Fibroblast of upper back skin (primary cell): ENCODE data around the gene MITF.
A peak's percentile ranks its signal among the peaks of the same experiment; 100 is the strongest.

Experiments used
- DNase-seq: peaks from one replicate; pipeline ENCODE4 v3.0.0-alpha.2; 2013

MITF gene, protein sequence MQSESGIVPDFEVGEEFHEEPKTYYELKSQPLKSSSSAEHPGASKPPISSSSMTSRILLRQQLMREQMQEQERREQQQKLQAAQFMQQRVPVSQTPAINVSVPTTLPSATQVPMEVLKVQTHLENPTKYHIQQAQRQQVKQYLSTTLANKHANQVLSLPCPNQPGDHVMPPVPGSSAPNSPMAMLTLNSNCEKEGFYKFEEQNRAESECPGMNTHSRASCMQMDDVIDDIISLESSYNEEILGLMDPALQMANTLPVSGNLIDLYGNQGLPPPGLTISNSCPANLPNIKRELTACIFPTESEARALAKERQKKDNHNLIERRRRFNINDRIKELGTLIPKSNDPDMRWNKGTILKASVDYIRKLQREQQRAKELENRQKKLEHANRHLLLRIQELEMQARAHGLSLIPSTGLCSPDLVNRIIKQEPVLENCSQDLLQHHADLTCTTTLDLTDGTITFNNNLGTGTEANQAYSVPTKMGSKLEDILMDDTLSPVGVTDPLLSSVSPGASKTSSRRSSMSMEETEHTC

DNA sequence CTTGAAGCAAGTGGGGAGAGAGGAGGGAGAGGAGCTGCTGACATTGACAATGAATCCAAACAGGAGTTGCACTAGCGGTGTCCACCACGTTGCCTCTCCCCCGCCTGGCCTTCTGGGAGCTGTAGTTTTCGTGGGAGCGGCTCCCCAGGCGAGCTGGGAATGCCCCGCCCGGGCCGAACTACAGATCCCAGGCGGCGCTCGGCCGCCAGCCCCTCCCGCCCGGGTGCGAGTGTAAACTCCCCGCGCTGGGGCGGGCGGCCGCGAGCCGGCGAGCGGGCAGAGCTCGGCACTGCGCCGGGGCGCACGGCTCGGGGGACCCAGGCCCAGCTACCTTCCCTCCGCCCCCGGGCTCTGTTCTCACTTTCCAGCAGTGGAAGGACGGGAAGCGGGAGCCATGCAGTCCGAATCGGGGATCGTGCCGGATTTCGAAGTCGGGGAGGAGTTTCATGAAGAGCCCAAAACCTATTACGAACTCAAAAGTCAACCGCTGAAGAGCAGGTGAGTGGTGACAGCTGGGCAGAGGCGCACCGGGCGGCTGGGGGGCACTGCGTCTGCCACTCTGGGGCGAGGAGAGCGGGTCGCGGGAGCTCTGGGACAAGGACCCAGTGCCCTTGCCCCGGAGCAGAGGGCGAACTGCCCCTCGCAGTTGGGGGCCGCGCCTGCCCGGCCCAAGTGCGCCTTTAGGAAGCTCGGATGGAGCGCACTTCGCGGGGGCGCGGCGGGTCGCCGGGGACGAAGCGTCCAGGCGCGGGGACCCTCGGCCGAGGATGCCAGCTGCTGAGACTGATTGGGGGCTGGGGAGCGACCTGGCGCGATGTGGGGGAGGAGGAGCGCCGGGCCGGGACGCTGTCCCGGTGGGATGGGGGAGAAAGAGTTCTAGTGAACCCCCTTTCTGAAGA, at the start of gene MITF:
TSS of gene MITF (plus strand) at position 261 of the 899 bp plus-strand sequence. CDS start at position 395, 134 bp downstream.
- DNase-seq, result peak; percentile 87

- DNase-seq, result no peak
Measured at GRCh38 chr3:69691860-69692259, 47.4 kb upstream of the MITF start.

GRCh38 chr3:69692761-69693160, 46.5 kb upstream of the MITF start:
- DNase-seq, result no peak

- DNase-seq, result no peak
Measured at GRCh38 chr3:69695443-69695842, 43.8 kb upstream of the MITF start.

DNA sequence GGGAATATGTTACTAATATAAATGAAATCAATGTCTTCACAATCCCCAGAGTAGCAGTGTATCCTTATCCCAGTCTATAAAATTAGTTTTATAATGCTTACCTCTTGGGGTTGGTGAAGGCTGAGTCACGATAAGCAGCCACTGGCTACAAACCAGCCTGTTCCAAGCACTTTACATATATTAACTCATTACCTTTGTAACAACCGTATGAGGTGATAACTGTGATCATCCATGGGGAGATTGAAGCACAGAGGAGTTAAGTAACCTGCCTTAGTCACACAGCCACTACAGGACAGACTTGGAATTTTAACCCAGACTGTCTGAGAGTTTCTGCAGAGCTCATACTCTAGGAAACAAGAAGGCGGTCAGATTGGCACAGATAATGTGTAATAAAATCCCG, 43.3 kb upstream of the MITF start:
- DNase-seq, result no peak

DNA sequence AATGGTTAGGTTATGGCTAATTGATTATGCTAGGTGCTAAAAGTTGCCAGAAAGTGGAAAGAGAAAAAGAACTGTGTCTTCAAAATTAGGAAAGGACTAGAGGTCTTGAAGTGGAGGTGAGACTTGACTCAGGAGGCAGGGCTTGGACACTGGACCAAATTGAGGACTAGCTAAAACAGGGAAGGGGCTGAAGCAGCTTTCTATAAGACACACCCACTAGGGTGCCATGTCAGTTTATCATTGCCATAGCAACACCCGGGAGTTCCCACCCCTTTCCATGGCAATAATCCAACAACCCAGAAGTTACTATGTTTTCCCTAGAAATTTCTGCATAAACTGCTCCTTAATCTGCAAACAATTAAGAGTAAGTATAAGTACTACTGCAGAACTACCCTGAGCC, 42.9 kb upstream of the MITF start:
- no peak for DNase-seq

DNA sequence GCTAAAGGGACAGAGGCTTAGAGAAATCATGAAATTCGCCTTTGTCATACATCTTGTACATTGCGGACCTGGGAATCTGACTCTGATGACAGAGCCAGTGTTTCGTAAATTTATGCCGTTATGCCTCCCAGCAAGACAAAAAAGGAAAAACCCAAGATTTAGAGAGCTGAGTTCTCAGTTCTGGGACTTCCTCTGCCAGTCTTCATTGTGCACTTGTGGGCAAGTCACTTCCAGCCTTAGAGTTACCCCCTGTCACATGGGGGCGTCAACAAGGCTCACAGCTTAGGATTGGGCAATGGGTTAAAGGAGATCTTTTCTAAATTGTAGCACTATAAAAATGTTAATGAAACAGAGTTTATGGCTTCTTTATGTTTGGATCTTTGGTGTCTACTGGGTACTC, 41.9 kb upstream of the MITF start:
- DNase-seq, result no peak

GRCh38 chr3:69698728-69699127, 40.5 kb upstream of the MITF start:
- no peak for DNase-seq

GRCh38 chr3:69699183-69699582, 40.1 kb upstream of the MITF start:
- DNase-seq, result peak; percentile 31

DNA sequence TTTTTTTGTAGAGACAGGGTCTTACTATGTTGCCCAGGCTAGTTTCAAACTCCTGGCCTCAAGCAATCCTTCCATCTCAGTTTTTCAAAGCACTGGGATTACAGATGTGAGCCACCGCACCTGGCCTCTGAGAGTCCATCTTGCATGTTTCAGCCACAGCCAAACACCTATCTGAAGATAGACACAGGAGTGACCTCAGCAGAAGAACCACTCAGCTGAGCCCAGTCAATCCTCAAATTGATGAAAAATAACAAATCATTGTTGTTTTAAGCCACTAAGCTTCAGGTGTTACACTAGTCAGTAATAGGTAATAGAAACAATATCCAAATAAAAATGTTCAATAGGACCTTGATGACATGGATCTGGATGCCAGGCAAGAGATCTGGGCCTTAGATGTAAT, 38.3 kb upstream of the MITF start:
- DNase-seq, result no peak

- DNase-seq, result peak; percentile 89
Measured at GRCh38 chr3:69710153-69710977, 28.9 kb upstream of the MITF start.

DNA sequence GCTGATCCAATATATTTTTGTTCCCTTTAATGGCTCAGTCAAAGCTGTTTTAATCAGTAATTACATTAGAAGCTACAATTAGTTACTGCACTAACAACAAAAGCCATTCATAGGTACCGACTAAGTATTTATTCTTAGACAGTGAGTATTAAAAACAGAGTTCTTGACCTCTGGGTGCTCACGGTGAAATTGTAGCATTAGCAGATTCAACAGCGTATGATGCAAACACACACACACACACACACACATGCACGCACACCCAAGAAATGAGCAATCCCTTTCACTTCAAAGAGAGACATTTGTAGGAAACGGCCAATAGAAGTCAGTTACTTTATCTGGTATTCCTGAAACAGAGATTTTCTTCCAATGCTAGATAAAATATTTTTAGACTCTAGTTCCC, 27.0 kb upstream of the MITF start:
- no peak for DNase-seq

- no peak for DNase-seq
Measured at GRCh38 chr3:69712933-69713332, 26.3 kb upstream of the MITF start.

- DNase-seq, result no peak
Measured at GRCh38 chr3:69715204-69715603, 24.1 kb upstream of the MITF start.

- DNase-seq, result no peak
Measured at GRCh38 chr3:69716119-69716518, 23.1 kb upstream of the MITF start.

DNA sequence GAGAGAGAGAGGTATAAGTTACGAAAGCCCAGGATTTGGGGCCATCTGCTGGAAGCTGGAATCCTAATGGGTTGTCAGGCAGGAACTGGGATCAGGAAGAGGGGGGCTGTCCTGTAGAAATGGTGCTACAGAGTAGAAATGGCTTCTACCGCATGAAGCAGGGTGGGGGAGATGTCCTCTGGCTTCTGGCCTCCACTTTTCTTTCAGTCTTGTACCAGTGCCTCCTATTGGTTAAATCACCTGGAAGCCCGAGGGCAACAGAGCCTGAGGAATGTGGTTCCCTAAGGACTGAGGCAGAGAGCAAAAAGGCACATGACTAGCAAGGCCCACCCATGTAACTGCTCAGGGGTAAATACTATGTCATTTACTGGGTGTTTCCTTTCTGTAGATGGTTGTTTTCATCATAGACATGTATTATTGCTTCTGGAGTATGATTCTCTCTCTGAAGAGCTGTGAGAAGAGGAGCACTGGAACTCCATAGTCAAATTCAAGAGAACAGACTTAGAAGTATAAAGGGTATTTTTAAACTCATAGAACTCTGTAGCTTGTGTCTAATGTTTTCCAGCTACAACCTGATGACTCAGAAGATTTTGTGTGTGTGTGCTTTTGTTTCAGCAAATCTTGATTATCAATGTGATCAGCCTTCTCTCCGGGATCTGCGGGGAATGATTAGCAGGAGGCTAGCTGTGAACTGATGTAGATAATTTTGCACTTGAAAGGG, 20.2 kb upstream of the MITF start:
- no peak for DNase-seq

GRCh38 chr3:69719587-69720122, 19.6 kb upstream of the MITF start:
- no peak for DNase-seq

DNA sequence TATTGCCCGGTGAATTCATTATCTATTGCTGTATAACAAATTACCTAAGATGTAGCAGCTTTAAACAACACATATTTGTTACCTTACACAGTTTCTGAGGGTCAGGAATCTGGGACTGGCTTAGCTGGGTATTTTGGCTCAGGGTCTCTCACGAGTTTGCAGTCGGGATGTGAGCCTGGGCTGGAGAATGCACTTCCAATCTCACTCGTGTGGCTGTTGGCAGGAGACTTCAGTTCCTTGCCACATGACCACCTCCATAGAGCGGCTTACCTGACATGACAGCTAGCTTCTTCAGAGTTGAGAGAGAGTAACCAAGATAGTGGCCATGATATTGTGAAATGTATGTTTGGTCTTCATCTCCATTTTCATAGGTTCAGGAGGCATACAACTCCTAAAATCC, 18.4 kb upstream of the MITF start:
- no peak for DNase-seq

DNA sequence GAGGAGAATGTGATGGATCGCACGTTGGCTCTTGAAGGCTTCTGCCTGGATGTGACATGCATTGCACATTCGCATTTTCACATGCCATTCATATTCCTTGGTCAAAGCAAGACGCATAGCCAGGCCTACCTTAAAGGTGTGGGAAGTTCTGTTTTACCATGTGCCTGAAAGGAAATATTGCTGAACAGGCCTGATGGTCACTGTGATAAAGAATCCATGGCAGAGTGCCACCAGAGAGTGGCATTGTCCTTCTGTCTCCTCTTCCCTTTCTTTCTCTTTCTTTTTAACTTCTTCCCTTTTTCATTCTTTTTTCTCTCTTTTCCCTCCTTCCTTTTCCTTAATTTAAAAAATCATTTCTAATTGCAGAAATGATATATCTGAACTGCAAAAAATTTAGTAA, 15.9 kb upstream of the MITF start:
- no peak for DNase-seq

- no peak for DNase-seq
Measured at GRCh38 chr3:69724722-69725435, 14.4 kb upstream of the MITF start.

DNA sequence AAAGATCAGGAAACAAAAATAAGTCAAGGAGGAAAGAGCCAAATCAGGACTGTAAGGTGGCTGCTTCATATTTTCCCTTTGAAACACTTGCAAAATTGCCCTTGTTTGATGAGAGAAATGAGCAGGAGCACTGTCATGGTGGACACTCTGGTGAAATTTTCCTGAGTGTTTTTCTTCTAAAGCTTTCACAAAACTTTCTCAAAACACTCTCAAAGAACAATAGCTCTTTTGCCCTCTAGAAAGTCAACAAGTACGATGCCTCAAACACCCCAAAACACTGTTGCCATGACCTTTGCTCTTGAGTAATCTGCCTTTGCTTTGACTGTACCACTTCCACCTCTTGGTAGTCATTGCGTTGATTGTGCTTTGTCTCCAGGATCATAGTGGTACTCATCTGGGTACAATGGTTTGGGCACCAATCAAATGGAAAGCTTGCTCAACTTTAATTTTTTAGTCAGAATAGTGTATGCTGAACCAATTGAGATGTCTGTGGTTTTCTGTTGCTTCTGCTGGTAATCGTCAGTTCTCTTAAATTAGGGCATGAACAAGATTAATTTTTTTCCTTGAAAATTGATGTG, 13.2 kb upstream of the MITF start:
- DNase-seq, result no peak
